ENCODE results near the gene SPPL2A. TPM values are rescaled to one million over a fixed set of nuclear protein-coding genes. Genes with fewer than 3 reads are reported as not detected.

The SPPL2A gene
- total and polyA plus RNA-seq, 12 donors: 20.1 to 152 (median 95.3) TPM

DNA sequence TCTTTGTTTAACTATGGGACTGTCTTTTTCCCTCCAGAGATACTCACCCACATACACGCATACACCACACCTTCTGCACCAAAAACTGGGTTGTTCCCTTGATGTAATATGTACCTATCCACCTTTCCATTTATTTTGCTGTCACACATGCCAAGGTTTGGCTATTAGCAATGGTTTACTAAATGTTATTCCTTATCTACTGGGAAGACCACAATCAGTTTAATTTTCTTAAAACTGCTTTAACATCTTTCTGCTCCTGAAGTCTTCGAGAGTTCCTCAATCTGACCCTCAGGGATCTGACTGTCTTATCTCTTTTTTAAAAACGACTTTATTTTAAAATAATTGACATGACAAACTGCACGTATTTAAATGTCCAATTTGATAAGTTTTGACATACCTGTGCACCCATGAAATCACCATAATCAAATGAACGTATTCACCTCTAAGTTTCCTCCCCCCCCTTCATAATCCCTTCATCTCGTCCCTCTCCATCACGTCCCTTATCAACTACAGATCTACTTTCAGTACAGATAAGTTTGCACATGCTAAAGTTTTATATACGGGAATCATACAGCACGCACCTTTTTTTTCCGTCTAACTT is 78.1 kb downstream of the SPPL2A start:
- intact Hi-C loops (cut with DNase I): loop anchor here in 8 of 10 donors (2.0 to 10.0 kb wide), 7 partner anchors 67 to 217 kb away; partner anchors contain the start of genes SPPL2A (in 5 of the 8) and AP4E1 (in 1 of the 8)
- Histone ChIP-seq H3K9me3 (no peaks in the 10 kb centered on the region), H3K4me1 (peaks cover 4 to 48% (median 34%) of the 10 kb centered on the region in 9 donors), H3K4me3 (peak overlapping the region; percentile 26 to 96 (median 80)), H3K36me3 (peaks cover 0 to 27% (median 5%) of the 10 kb centered on the region in 9 donors), H3K27me3 (no peaks in the 10 kb centered on the region), H3K27ac (peak overlapping the region; percentile 81 to 98 (median 97))
- no peak for DNase-seq
- 41 to 48% methylated on average over 10 of the region's 10 CpGs for WGBS, 2 donors
- no peak for ATAC-seq
- TF ChIP-seq, protein P1, sequence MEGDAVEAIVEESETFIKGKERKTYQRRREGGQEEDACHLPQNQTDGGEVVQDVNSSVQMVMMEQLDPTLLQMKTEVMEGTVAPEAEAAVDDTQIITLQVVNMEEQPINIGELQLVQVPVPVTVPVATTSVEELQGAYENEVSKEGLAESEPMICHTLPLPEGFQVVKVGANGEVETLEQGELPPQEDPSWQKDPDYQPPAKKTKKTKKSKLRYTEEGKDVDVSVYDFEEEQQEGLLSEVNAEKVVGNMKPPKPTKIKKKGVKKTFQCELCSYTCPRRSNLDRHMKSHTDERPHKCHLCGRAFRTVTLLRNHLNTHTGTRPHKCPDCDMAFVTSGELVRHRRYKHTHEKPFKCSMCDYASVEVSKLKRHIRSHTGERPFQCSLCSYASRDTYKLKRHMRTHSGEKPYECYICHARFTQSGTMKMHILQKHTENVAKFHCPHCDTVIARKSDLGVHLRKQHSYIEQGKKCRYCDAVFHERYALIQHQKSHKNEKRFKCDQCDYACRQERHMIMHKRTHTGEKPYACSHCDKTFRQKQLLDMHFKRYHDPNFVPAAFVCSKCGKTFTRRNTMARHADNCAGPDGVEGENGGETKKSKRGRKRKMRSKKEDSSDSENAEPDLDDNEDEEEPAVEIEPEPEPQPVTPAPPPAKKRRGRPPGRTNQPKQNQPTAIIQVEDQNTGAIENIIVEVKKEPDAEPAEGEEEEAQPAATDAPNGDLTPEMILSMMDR (IDR thresholded peaks at IDR 0.05): no peak

DNA sequence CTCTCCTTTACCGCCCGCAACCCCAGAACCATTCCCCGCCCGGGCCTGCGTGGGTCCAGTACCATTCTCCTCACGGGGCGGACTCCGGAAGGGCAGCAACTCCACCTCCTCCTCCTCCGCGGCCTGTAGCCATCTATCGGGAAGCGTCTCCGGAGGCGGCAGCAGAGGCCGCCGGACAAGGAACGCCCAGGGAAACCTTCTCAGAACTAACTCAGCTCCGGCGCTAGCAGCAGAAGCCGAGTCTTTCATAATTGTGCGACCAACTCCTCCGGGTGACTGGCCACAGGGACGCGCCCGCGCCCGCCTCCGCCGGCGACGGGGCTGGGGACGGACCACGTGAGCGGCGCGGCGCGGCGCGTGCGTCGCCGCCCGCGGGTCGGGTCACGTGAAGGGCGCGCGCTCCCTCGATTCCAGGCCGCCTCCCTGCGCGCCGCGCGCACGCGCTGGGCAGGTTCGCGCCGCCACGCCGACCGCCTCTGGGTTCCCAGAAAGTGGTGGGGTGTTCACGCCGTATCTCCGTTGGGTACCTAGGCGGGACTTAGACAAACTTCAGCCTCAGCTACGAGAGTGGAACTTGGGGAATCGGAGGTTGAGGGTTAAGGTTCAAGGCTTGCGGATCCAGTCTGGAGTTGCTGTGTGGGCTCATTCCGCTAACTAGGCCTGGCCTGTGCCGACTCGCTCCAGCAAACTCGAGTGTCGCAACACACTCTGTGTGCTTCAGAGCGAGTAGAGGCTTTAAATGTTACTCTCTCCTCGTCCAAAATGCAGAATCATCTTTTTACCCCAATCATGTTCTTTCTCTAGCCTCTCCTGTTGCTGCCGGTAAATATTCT is 78.8 kb downstream of the SPPL2A start, which contains the start of gene TRPM7:
TRPM7 (minus strand) TSS at position 329 of the 833 bp plus-strand sequence; CDS start at position 65, 264 bp downstream.
- ATAC-seq (peak; percentile 93 to 98 (median 96)), DNase-seq (peak; percentile 89 to 91)
- Histone ChIP-seq H3K4me3 (peak within 1 kb of the TSS; percentile 45 to 96 (median 80)), H3K27ac (peak within 1 kb of the TSS; percentile 81 to 98 (median 97)), H3K36me3 (peaks cover 0 to 27% (median 5%) of the 10 kb centered on the region in 9 donors), H3K9me3 (no peaks in the 10 kb centered on the region), H3K4me1 (peaks cover 4 to 55% (median 39%) of the 10 kb centered on the region in 9 donors), H3K27me3 (no peaks in the 10 kb centered on the region)
- TF ChIP-seq, protein P1 (IDR thresholded peaks at IDR 0.05): peak in 2 of 9 donors; percentile 5 to 15
- 0% methylated on average over 80 of the region's 80 CpGs for WGBS, 2 donors
- intact Hi-C loops (cut with DNase I): loop anchor here in 9 of 10 donors (1.0 to 10.0 kb wide), 8 partner anchors 68 to 218 kb away; partner anchors contain the start of genes SPPL2A (in 6 of the 9) and AP4E1 (in 1 of the 9)

DNA sequence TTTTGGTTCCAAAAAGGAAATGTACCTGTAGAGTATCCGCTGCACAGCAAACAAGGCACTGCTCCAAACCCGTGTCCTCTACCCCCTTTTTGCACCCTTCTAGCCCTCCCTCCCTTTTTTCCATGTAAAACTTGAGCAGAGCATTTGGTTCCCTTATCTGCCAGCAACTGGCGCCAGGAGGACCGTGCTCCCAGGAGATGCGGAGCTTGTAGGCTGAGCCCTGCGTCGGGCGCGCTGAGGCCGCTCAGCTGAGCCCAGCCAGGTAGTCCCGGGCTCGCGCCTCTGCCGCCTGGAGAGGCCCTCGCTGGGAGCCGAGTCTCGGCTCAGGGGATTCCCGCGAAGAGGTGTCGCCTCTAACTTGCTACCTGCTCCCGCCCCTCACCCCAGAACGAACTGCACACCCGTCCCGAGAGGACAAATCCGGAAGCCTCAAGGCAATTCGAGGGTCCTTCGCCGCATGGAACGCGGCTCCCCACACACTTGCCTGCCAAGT is 79.5 kb downstream of the SPPL2A start:
- Histone ChIP-seq H3K4me1 (peaks cover 4 to 62% (median 46%) of the 10 kb centered on the region in 9 donors), H3K4me3 (peak overlapping the region; percentile 45 to 96 (median 80)), H3K27me3 (no peaks in the 10 kb centered on the region), H3K27ac (peak overlapping the region; percentile 81 to 98 (median 97)), H3K9me3 (no peaks in the 10 kb centered on the region), H3K36me3 (peaks cover 0 to 30% (median 5%) of the 10 kb centered on the region in 9 donors)
- DNase-seq (peak; percentile 57 to 71), ATAC-seq (peak; percentile 56 to 92 (median 88))
- 0% methylated on average over 30 of the region's 30 CpGs for WGBS, 2 donors
- intact Hi-C loops (cut with DNase I): loop anchor here in 9 of 10 donors (1.0 to 10.0 kb wide), 9 partner anchors 69 to 219 kb away; partner anchors contain the start of genes SPPL2A (in 6 of the 9) and AP4E1 (in 1 of the 9)
- TF ChIP-seq, protein P1 (IDR thresholded peaks at IDR 0.05): peak in 1 of 9 donors; percentile 3
